GM18861 (cell line): ENCODE results near the gene GOLPH3.

Source experiments
- ATAC-seq: cut with Tn5 transposase; IDR thresholded peaks from one replicate; pipeline ENCODE4 v1.9.1; 2021; ENCODE audit not compliant: unreplicated experiment

Gene GOLPH3

DNA sequence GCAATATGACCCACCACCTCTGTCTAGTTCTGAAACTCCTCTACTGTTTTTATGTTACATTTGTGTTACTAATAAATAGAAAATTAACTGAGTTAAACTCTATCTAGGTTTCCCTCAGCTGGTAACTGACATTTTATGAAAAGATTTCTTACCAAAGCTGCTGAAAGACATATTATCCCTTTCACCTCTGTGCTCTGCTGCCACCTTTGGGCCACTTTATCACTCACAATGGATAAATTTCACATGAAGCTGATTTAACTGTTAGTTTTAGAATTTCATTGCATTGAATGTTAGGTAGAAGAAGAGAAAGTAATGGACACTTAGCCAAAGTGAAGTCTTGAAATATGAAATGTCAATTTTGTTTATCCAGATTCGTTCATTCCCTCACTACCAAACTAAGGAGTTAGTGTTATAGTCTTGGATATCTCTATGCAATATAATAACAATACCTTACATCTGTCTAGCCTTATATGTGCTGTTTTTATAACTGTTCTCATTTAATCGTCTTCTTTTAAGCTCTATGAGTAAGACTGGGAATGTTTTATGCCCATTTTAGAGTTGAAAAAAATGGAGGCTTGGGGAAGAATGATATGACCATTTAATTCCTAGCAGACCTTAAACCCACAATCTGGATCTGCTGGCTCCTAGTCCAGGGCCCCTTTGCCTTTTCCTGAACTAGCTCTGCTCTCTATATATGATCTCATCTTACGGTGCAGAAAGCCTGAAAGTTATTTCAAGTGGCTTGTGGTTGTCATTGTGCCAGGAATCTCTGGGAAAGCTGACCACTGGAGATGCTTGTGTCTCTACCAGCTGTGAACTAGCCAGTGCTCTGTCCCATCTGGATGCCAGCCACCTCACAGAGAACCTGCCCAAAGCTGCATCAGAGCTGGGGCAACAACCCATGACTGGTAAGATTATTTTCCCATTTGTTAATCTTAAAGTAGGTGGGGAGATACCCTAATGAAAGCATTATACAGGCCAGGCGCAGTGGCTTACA, 97.1 kb downstream of the GOLPH3 start:
- ATAC-seq = peak; percentile 69
